PC-3 (cell line): Measurements from ENCODE around the gene CNP.
A peak's percentile ranks its signal among the peaks of the same experiment; 100 is the strongest.

ENCODE experiments used
- CTCF ChIP-seq: fragments of 300-600 bp; sonication (generic); conservative IDR thresholded peaks from 2 replicates; pipeline ENCODE4 v1.5.1; 2017; ENCODE audit warnings: antibody characterized with exemption, low read depth, mild to moderate bottlenecking, low read length
- EZH2 ChIP-seq: fragments of 300-600 bp; sonication (generic); IDR thresholded peaks from one replicate; pipeline ENCODE4 v1.6.1; 2017; ENCODE audit warnings: antibody characterized with exemption, mild to moderate bottlenecking, low read length; ENCODE audit not compliant: unreplicated experiment

- TF ChIP-seq CTCF, result peak; percentile 42
- no peak for TF ChIP-seq EZH2
Measured at GRCh38 chr17:41959336-41960095, 7.1 kb upstream of the CNP start.
